Esophagus squamous epithelium (tissue), 4 donors: ENCODE data around the gene GRK1.

Experiments used
- CTCF ChIP-seq, 6 experiments: fragments of 450-650 bp in 4 of 6; fragments of 200-600 bp in 2 of 6; sonication (generic) in 2 of 6; IDR thresholded peaks; one replicate each; pipeline ENCODE4 v1.5.1; 2016 to 2019; ENCODE audit warnings: antibody characterized with exemption in 6 of 6, mild to moderate bottlenecking in 4 of 6, moderate library complexity in 4 of 6
- POLR2A ChIP-seq, 4 donors: fragments of 450-650 bp; IDR thresholded peaks; one replicate each; pipeline ENCODE4 v1.6.1; 2017; ENCODE audit warnings: antibody characterized with exemption in 4 of 4, mild to moderate bottlenecking in 4 of 4, moderate library complexity in 3 of 4

- TF ChIP-seq POLR2A (IDR thresholded peaks at IDR 0.05) (no peak), CTCF (IDR thresholded peaks at IDR 0.05) (no peak)
These were observed 15.3 kb upstream of the GRK1 start for GRCh38 chr13:113651511-113652403.
